Ishikawa (cell line): ENCODE measurements around the gene PPP1R9A.

Experiments used
- NFIC ChIP-seq: IDR thresholded peaks from 2 replicates; pipeline ENCODE4 v1.6.1; 2012
- TAF1 ChIP-seq: IDR thresholded peaks from 2 replicates; pipeline ENCODE4 v1.6.1; 2012; ENCODE audit warnings: low read depth, mild to moderate bottlenecking

GRCh38 chr7:95312561-95312960 lies 405.2 kb downstream of the PPP1R9A start:
- TF ChIP-seq TAF1 (no peak), NFIC (no peak)
